HepG2 (cell line): ENCODE data around the gene MUC22. TPM values are rescaled to one million over a fixed set of nuclear protein-coding genes. Genes with fewer than 3 reads are reported as not detected.

Experiments used
- ATAC-seq: fragments of 200-7000 bp; cut with Tn5 transposase; 3 replicates; pipeline ENCODE4 v1.9.1; 2020; ENCODE audit warnings: mild to moderate bottlenecking, moderate library complexity
- BruUV-seq: library from RNA; stranded (reverse); fragments of 400-500 nt; replicated peaks from 2 replicates; lab custom pipeline; 2021; lab: Mats Ljungman, UMichigan
- CTCF ChIA-PET: fragments of 300-600 bp; formaldehyde crosslinking; extraction: SDS; loops from one replicate; lab custom pipeline; 2021; ENCODE audit warnings: low total read pairs, inconsistent platforms, low intra/inter-chr PET ratio; lab: Yijun Ruan, JAX
- POLR2A ChIA-PET: fragments of 350-600 bp; sonication (Branson Sonifier 250); formaldehyde crosslinking; loops from one replicate; lab custom pipeline; 2020; ENCODE audit warnings: antibody characterized with exemption, inconsistent platforms; lab: Yijun Ruan, JAX
- DNase-seq: peaks from one replicate; pipeline ENCODE4 v3.0.0-alpha.2; 2015; ENCODE audit warnings: low spot score
- FAIRE-seq: peaks from 3 replicates; lab custom pipeline; 2011; peaks lifted over from hg19 to GRCh38; lab: Jason Lieb, UNC
- H2AFZ ChIP-seq: one replicate; pipeline ENCODE4 v1.6.1; 2011; ENCODE audit warnings: low read length, inconsistent platforms
- H3K27ac ChIP-seq: fragments of 300-600 bp; 3 replicates; pipeline ENCODE4 v1.8.0; 2011; ENCODE audit warnings: mixed run types, mild to moderate bottlenecking, mixed read lengths, low read length, inconsistent platforms; ENCODE audit not compliant: insufficient read depth; ENCODE audit errors: extremely low read length
- H3K27me3 ChIP-seq, 2 experiments: fragments of 200-600 bp in 1 of 2; 2 replicates in 1 of 2; 3 replicates in 1 of 2; pipeline versions ENCODE4 v1.6.0 to v1.8.0; 2011; ENCODE audit warnings: low read length in 2 of 2, mild to moderate bottlenecking in 2 of 2, moderate library complexity in 2 of 2, inconsistent platforms in 1 of 2; ENCODE audit not compliant: insufficient read depth in 2 of 2, control insufficient read depth in 1 of 2
- H3K36me3 ChIP-seq, 2 experiments: fragments of 200-600 bp in 1 of 2; replicated peaks in 1 of 2; 2 replicates in 1 of 2; 3 replicates in 1 of 2; pipeline versions ENCODE4 v1.5.1 to v1.8.0; 2011; ENCODE audit warnings: low read length in 2 of 2, inconsistent platforms in 1 of 2; ENCODE audit not compliant: insufficient read depth in 2 of 2, control insufficient read depth in 1 of 2
- H3K4me1 ChIP-seq: 2 replicates; pipeline ENCODE4 v1.5.1; 2012; ENCODE audit warnings: low read length, inconsistent platforms; ENCODE audit not compliant: insufficient read depth
- H3K4me2 ChIP-seq: 2 replicates; pipeline ENCODE4 v1.6.0; 2011; ENCODE audit warnings: low read depth, low read length, inconsistent platforms
- H3K4me3 ChIP-seq, 3 experiments: fragments of 200-600 bp in 1 of 3; sonication (generic), shearing (Covaris generic) in 1 of 3; replicated peaks in 1 of 3; 2 replicates each; pipeline ENCODE4 v1.5.1; 2011 to 2016; ENCODE audit warnings: low read length in 3 of 3, inconsistent platforms in 2 of 3, low read depth in 2 of 3, mild to moderate bottlenecking in 2 of 3, control low read depth in 1 of 3, mixed read lengths in 1 of 3; ENCODE audit not compliant: insufficient read depth in 1 of 3
- H3K79me2 ChIP-seq: one replicate; pipeline ENCODE4 v1.6.1; 2011; ENCODE audit warnings: low read length, inconsistent platforms; ENCODE audit not compliant: insufficient read depth
- H3K9ac ChIP-seq: 2 replicates; pipeline ENCODE4 v1.6.0; 2011; ENCODE audit warnings: mild to moderate bottlenecking, low read depth, low read length, inconsistent platforms; ENCODE audit not compliant: insufficient read depth
- H3K9me3 ChIP-seq: 2 replicates; pipeline ENCODE4 v1.5.1; 2012; ENCODE audit warnings: mild to moderate bottlenecking, low read length
- H4K20me1 ChIP-seq: 2 replicates; pipeline ENCODE4 v1.6.0; 2011; ENCODE audit warnings: inconsistent platforms, mild to moderate bottlenecking, low read length, moderate library complexity; ENCODE audit not compliant: insufficient read depth
- AGO1 ChIP-seq: fragments of 200-400 bp; formaldehyde crosslinking; IDR thresholded peaks from 2 replicates; pipeline ENCODE4 v1.6.1; 2017; ENCODE audit warnings: mild to moderate bottlenecking, low read depth, low read length, moderate library complexity; ENCODE audit not compliant: poor library complexity, severe bottlenecking
- CTCF ChIP-seq: sonication (generic); formaldehyde crosslinking; IDR thresholded peaks from 2 replicates; pipeline ENCODE4 v1.5.0; 2020; ENCODE audit warnings: mild to moderate bottlenecking, missing genetic modification reagents, moderate library complexity
- ERF ChIP-seq: IDR thresholded peaks from 2 replicates; pipeline ENCODE4 v1.6.1; 2018; ENCODE audit warnings: missing biosample characterization, missing genetic modification reagents
- HNRNPH1 ChIP-seq: fragments of 200-400 bp; formaldehyde crosslinking; optimal IDR thresholded peaks from 2 replicates; pipeline ENCODE3; 2017; ENCODE audit warnings: mild to moderate bottlenecking, low read depth, low read length
- KIAA2018 ChIP-seq: sonication (generic); formaldehyde crosslinking; IDR thresholded peaks from 2 replicates; pipeline ENCODE4 v1.5.0; 2020; ENCODE audit warnings: mild to moderate bottlenecking, missing genetic modification reagents, borderline replicate concordance
- MTF2 ChIP-seq: sonication (generic); formaldehyde crosslinking; IDR thresholded peaks from 2 replicates; pipeline ENCODE4 v1.5.0; 2020; ENCODE audit warnings: missing genetic modification reagents, borderline replicate concordance
- SMC3 ChIP-seq: IDR thresholded peaks from 2 replicates; pipeline ENCODE4 v1.6.1; 2011; ENCODE audit warnings: low read length, improper control_type of control experiment
- STAG1 ChIP-seq: sonication (generic); formaldehyde crosslinking; IDR thresholded peaks from 2 replicates; pipeline ENCODE4 v1.4.0; 2020; ENCODE audit warnings: missing genetic modification reagents
- WGBS: methylation state at CpG from one replicate; pipeline ENCODE4 v1.1.6; 2017; ENCODE audit warnings: low lambda C conversion rate; 5-methylcytosine and 5-hydroxymethylcytosine counted together
- in situ Hi-C: cut with HindIII; loops from 2 replicates; pipeline ENCODE4 v1.10.0; 2017; ENCODE audit warnings: low pct_unique_long_range_greater_than_20kb; ENCODE audit not compliant: extremely low pct_ligation_motif_present
- intact Hi-C: fragments of 100-400 bp; cut with micrococcal nuclease; formaldehyde crosslinking; loops from one replicate; pipeline ENCODE4 v1.10.0; 2022; ENCODE audit not compliant: unreplicated experiment
- polyA plus RNA-seq, 8 experiments: library from polyadenylated mRNA; depleted of rRNA in 3 of 8; stranded (reverse) in 7 of 8; unstranded in 1 of 8; fragments of >200 nt; fragmentation: Illumina TruSeq in 4 of 8; extraction: Trizol in 4 of 8; gene quantifications; 2 replicates each; pipeline versions ENCODE4 v1.2.1 to v1.2.3, GENCODE V29; 2011 to 2016; ENCODE audit warnings: low read depth in 4 of 8, missing spikeins in 1 of 8, mixed read lengths in 1 of 8; ENCODE audit not compliant: insufficient read depth in 1 of 8
- total RNA-seq, 5 experiments: library from RNA; depleted of rRNA; stranded (reverse); fragments of >200 nt; fragmentation: Illumina TruSeq; extraction: Trizol; gene quantifications; 2 replicates each; pipeline ENCODE4 v1.2.3, GENCODE V29; 2016; ENCODE audit warnings: low read depth in 1 of 5
- TF ChIP-seq, protein P1 (sequence below): sonication (generic); formaldehyde crosslinking; IDR thresholded peaks from 2 replicates; pipeline ENCODE4 v1.5.0; 2020; ENCODE audit warnings: missing genetic modification reagents, mild to moderate bottlenecking, borderline replicate concordance

The MUC22 gene
- total and polyA plus RNA-seq, 2 of the 13 experiments (the other 11 are each of a cell fraction or from before 2014, with no cell fraction given): not detected

GRCh38 chr6:31070711-31071197 lies 60.5 kb downstream of the MUC22 start:
- 10% methylated on average over 6 of the region's 6 CpGs for WGBS
- in situ Hi-C loops: no loop called here
- no TSS peak for BruUV-seq
- H3K4me3 ChIP-seq: no peak overlapping the region
- ATAC-seq (peak; percentile 95), DNase-seq (peak; percentile 52), FAIRE-seq (peak; percentile 93)
- peaks cover 0 to 4% of the 10 kb centered on the region in 2 experiments; a peak in 3 of 5 replicates for H3K27me3 ChIP-seq
- no peaks in the 10 kb centered on the region for H3K36me3 ChIP-seq
- no peak overlapping the region for H2AFZ ChIP-seq
- H3K27ac ChIP-seq: no peak overlapping the region
- H3K9ac ChIP-seq: no peak overlapping the region
- H3K4me2 ChIP-seq: no peak overlapping the region
- no peaks in the 10 kb centered on the region for H4K20me1 ChIP-seq
- ChIA-PET CTCF (interaction anchor here (0.7 kb wide), 1 partner anchor 155 kb away, joined by 4 read pairs; no protein-coding TSS in a partner anchor), POLR2A (interaction anchor here (1.2 kb wide), 1 partner anchor 157 kb away, joined by 4 read pairs; the partner anchor contains the start of gene VARS2)
- intact Hi-C loops: loop anchor here (1.0 kb wide), 1 partner anchor 155 kb away; no protein-coding TSS in a partner anchor
- no peaks in the 10 kb centered on the region for H3K79me2 ChIP-seq
- peaks cover 6% of the 10 kb centered on the region; the same call in 1 of the 2 replicates for H3K4me1 ChIP-seq
- TF ChIP-seq MTF2: 0 out of 2 replicates have a peak, but pooled peaks have one; percentile 42
- no peak for TF ChIP-seq ERF (CRISPR knock-in tag)
- TF ChIP-seq SMC3: peak; percentile 36; the same call in 1 of the 2 replicates
- no peak for TF ChIP-seq HNRNPH1
- no peak for TF ChIP-seq AGO1
- peak; percentile 76 for TF ChIP-seq CTCF (CRISPR knock-in tag)
- no peak for TF ChIP-seq KIAA2018 (CRISPR knock-in tag)
- TF ChIP-seq, protein P1, sequence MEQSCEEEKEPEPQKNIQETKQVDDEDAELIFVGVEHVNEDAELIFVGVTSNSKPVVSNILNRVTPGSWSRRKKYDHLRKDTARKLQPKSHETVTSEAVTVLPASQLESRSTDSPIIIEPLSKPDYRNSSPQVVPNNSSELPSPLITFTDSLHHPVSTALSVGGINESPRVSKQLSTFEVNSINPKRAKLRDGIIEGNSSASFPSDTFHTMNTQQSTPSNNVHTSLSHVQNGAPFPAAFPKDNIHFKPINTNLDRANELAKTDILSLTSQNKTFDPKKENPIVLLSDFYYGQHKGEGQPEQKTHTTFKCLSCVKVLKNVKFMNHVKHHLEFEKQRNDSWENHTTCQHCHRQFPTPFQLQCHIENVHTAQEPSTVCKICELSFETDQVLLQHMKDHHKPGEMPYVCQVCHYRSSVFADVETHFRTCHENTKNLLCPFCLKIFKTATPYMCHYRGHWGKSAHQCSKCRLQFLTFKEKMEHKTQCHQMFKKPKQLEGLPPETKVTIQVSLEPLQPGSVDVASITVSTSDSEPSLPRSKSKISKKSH (CRISPR knock-in tag): no peak
- peak; percentile 68 for TF ChIP-seq STAG1
- no peaks in the 10 kb centered on the region for H3K9me3 ChIP-seq
